Neural progenitor cell (in vitro differentiated cells): Measurements from ENCODE around the gene RYR1.

ENCODE experiments used
- CTCF ChIP-seq: fragments of 200-600 bp; sonication (generic); IDR thresholded peaks from 2 replicates; pipeline ENCODE4 v1.5.1; 2017; ENCODE audit warnings: antibody characterized with exemption, mild to moderate bottlenecking
- EZH2 ChIP-seq: fragments of 200-600 bp; sonication (generic); IDR thresholded peaks from 2 replicates; pipeline ENCODE4 v1.6.1; 2017; ENCODE audit warnings: antibody characterized with exemption, mild to moderate bottlenecking, moderate library complexity
- EZH2phosphoT487 ChIP-seq: fragments of 200-600 bp; sonication (generic); IDR thresholded peaks from 2 replicates; pipeline ENCODE4 v1.6.1; 2017; ENCODE audit warnings: antibody characterized with exemption

DNA sequence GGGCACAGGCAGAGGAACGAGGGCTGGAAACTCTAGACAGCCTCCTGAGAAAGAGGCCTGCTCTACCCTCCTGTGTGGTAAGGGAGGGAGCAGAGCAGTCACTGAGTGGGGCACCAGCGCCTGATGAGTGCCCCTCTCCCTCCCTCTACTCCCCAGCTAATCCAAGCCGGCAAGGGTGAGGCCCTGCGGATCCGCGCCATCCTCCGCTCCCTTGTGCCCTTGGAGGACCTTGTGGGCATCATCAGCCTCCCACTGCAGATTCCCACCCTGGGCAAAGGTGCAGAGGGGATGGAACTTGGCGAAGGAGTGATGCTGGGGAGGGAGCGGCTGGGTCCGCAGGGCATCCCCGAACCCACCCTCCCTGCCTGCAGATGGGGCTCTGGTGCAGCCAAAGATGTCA lies 67.0 kb downstream of the RYR1 start:
- no peak for TF ChIP-seq CTCF
- no peak for TF ChIP-seq EZH2
- no peak for TF ChIP-seq EZH2phosphoT487
